Muscle of back (tissue), 11 donors: Measurements from ENCODE around the gene PILRA. TPM values are rescaled to one million over a fixed set of nuclear protein-coding genes. Genes with fewer than 3 reads are reported as not detected.
"Not testable (repeated sequence)": the region's sequence is repeated elsewhere in the genome, so short reads cannot be mapped to it uniquely, and the experiment has no call there.

Source experiments
- DNase-seq, 3 donors: peaks; one replicate each; pipeline versions ENCODE4 v3.0.0 to v3.0.0-alpha.2; 2013
- polyA plus RNA-seq, 10 donors: library from polyadenylated mRNA; unstranded; fragments of 120-200 nt; gene quantifications; one replicate each; pipeline ENCODE4 v1.2.1, GENCODE V29; 2013; ENCODE audit not compliant: insufficient read length in 10 of 10

Gene PILRA
- polyA plus RNA-seq, 10 donors: 1.8 to 6.2 (median 2.7) TPM

DNA sequence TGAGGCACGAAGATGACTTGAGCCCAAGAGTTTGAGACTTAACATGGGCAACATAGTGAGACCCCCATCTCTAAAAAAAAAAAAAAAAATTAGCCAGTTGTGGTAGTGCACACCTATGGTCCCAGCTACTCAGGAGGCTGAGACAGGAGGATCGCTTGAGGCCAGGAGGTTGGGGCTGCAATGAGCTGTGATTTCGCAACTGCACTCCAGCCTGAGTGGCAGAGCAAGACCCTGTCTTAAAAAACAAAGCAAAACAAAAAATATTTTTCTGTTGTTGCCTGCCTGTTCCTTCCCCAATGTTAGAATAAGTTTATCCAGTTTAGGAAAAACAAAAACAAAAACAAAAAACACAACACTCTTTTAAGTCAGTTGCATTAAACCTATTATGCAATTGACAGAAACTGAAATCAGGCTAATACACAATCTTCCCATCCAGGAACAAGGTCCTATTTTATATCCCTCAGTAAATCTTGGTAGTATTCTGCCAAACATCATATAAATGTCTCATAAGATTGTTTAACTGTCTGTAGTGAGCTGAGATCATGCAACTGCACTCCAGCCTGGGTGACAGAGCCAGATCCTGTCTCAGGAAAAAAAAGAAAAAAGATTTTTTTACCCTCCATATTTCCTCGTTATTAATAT, 4.9 kb downstream of the PILRA start:
- no peak for DNase-seq

DNA sequence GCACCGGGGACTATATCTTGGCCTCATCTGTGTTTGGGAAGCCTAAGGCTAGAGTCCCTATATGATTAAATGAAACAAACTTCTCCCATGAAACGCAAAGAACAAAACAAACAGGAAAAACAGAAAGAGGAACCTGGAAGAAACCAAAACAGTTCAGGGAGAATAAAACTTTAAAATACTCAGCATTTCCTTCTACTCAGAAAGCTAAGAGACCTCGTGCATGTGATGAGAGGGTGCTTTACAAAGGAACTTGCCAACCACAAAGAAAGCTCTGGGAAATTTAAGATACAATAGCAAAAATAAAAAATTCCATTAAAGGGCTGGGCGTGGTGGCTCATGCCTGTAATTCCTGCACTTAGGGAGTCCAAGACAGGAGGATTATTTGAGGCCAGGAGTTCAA, 6.9 kb downstream of the PILRA start:
- DNase-seq: no peak

DNA sequence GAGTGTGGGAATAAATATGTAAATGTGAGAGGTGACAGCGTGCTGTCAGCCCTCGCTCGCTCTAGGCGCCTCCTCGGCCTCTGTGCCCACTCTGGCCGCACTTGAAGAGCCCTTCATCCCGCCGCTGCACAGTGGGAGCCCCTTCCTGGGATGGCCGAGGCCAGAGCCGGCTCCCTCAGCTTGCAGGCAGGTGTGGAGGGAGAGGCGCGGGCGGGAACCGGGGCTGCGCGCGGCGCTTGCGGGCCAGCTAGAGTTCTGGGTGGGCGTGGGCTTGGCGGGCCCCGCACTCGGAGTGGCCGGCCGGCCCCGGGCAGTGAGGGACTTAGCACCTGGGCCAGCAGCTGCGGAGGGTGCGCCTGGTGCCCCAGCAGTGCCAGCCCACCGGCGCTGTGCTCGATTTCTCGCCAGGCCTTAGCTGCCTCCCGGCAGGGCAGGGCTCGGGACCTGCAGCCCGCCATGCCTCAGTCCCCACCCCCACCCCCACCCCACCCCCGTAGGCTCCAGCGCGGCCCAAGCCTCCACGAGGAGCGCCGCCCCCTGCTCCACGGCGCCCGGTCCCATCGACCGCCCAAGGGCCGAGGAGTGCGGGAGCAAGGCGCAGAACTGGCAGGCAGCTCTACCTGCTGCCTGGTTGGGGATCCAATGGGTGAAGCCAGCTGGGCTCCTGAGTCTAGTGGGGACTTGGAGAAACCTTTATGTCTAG, 8.4 kb downstream of the PILRA start:
- not testable (repeated sequence) for DNase-seq

DNA sequence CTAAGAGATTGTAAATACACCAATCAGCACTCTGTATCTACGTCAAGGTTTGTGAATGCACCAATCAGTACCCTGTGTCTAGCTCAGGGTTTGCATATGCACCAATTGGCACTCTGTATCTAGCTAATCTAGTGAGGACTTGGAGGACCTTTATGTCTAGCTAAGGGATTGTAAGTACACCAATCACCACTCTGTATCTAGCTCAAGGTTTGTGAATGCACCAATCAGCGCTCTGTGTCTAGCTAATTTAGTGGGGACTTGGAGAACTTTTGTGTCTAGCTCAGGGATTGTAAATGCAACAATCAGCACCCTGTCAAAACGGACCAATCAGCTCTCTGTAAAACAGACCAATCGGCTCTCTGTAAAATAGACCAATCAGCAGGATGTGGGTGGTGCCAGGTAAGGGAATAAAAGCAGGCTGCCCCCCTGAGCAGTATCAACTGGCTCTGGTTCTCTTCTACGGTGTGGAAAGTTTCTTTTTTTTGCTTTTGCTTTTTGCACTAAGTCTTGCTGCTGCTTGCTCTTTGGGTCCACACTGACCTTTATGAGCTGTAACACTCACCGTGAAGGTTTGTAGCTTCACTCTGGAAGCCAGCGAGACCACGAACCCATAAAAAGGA, 9.1 kb downstream of the PILRA start:
- DNase-seq: not testable (repeated sequence)

DNA sequence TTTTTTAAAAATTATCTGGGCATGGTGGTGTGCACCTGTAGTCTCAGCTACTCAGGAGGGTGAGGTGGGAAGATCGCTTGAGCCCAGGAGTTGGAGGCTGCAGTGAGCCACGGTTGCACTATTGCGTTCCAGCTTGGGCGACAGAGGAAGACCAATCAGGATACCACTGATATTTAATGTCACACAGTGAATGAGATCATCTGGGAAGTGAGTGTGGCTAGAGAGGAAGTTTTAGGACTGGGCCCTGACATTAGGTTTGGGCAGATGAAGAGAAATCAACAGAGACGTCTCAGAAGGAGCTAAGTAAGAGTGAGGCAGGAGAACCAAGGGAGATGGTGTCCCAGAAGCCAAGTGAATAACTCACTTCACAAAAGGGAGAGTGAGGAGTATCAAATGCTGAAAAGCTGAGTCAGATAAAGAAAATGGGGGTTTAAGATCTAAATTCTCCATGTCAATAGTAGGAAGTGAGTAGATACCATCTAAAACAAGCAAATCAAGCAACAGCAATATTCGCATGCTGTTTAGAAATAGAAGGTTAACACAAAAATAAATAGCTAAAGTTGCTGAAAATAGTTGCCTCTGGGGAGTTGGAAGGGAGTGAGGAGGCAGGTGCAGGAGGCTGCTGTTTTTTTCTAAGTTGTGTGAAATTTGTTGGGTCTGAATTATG, 11.5 kb downstream of the PILRA start:
- DNase-seq: no peak

DNA sequence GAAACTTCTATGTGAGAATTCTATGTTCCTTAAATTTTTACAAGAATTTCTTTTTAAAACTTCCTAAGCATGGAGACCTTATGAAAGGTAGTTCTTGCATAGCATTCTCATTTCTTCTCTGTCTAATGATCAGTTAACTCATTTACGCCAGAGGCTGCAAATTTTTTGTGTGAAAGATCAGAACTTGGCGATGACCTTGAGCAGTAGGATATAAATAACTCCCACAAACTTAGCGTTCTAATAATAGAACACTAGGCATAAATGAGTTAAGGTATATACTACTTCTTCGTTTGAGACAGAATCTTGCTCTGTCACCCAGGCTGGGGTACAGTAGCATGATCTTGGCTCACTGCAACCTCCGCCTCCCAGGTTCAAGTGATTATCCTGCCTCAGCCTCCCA, 13.7 kb downstream of the PILRA start:
- DNase-seq: no peak

DNA sequence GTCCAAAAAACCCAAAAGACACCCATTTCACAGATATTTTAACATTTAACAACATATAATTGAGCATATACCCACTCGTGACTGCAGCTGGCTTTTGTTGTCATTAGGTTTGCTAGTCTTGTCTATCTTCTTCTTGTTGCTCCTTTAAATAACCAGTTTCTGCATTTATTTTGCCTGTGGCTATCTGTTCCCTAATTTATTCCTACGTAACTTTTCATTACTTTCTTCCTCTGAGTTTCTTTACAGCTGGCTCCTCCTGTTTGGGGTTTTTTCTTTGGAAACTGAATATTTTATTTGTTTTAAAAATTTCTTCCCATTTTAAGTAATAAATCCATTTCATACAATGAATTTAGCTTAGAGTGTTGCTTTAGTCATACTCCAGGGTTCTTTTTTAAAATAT, 14.4 kb downstream of the PILRA start:
- DNase-seq: no peak

DNA sequence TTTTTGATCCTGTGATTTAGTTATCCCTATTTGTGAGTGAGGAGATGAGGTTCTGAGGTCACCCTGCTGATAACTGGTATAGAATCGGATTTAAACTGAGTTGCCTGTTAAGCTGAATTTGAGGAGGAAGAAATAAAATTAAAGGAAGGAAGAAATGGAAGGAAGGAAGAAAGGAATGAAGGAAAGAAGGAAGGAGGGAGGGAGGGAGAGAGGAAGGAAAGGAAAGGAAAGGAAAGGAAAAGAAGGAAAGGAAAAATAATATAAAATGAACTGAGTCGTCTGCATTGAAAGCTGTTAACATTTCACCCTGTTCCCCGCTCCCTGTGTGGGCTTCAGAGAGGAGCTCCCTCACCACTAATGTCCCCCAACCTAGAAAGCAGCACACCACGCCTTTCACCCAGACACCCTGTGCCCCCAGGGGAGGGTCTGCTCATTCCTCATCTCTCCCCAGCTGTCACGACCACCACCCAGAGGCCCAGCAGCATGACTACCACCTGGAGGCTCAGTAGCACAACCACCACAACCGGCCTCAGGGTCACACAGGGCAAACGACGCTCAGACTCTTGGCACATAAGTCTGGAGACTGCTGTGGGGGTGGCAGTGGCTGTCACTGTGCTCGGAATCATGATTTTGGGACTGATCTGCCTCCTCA, 16.3 kb downstream of the PILRA start:
- DNase-seq: no peak

DNA sequence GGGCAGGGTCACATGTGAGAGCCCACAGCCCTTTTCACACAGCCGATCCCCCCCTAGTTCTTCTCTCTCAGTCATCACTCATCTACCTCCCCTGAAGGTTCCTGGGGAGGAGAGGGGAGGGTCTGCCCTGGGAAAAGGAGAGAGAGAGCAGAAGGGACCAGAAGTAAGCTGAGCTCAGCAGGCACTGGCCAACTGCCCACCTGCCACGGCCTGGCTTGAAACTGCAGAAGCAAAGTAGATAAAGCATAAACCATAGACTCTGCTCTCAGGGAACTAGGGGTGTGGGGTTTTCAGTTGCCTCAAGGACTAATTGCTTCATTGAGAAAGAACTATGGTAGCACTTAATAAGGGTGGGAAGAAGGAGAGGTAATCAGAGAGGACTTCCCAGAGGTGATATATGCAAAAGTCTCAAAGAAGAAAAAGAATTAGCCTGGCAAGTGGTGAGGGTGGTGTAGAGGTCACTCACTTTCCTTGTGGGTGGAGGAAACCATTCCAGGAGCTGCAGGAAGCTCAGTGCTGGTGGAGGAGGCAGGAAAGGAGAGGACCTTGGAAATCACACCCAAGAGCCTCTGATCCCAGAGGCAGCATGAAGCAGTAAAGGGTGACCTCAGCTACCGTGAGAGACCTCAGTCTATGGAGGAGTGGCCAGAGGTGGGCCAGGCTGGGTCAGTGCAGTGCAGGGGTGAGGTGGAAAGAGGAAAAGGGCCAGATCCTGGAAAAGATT, 17.2 kb downstream of the PILRA start:
- DNase-seq: no peak

DNA sequence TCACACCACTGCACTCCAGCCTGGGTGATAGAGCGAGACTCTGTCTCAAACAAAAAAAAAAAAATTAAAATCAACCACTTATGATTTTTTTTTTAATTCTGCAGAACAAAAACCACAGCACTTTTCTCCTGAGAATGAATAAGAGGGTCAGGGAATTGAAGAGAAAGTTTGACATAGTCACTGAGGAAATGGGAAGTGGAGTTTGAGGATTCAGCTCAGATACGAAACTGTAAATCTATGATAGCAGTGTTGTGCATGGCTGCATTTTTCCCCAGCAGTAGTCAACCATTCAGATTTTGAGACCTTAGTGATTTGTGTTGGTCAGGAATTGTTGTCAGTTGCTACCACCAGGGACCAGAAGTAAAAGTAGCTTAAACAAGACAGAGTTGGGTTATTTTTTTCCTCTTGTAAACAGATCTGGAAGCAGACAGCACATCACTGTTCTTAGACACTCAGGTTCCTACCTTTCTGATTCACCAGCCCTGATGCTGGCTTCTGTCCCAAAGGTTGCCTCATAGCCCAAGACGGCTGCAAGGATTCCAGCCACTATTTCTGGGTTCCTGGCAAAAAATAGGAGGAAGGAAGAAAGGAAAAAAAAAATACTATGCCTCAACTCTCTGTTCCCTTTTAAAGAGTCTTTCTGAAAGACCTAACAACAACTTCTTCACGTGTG, 20.1 kb downstream of the PILRA start:
- DNase-seq: no peak

DNA sequence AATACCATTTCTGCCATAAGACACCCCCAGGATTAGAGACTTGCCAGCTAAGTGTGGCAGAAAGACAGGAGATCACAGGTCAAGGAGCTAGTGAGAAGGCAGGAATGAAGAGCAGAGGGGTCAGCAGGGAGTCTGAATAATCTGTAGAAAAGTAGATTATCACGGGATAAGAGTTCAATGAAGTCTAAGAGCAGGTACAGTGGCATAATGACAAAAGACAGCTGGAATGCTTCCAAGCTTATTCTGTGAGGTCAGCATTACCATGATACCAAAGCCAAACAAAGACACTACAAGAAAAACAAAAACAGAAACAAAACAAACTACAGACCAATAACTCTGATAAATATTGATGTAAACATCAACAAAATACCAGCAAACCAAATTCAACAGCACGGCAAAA, 20.8 kb downstream of the PILRA start:
- no peak for DNase-seq

DNA sequence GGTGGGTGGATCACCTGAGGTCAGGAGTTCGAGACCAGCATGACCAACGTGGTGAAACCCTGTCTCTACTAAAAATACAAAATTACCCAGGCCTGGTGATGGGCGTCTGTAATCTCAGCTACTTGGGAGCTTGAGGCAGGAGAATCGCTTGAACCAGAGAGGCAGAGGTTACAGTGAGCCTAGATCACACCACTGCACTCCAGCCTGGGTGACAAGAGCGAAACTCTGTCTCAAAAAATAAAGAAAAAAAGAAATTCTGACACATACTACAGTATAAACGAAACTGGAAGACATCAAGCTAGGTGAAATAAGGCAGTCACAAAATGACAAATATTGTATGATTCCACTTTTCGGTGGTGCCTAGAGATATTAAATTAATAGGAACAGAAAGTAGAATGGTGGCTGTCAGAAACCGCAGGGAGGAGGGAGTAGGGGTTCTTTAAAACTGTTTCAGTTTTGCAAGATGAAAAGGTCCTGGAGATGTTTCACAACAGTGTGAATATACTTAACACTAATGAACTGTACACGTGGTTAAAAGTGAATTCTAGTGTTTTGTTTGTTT, 23.2 kb downstream of the PILRA start:
- DNase-seq: no peak

DNA sequence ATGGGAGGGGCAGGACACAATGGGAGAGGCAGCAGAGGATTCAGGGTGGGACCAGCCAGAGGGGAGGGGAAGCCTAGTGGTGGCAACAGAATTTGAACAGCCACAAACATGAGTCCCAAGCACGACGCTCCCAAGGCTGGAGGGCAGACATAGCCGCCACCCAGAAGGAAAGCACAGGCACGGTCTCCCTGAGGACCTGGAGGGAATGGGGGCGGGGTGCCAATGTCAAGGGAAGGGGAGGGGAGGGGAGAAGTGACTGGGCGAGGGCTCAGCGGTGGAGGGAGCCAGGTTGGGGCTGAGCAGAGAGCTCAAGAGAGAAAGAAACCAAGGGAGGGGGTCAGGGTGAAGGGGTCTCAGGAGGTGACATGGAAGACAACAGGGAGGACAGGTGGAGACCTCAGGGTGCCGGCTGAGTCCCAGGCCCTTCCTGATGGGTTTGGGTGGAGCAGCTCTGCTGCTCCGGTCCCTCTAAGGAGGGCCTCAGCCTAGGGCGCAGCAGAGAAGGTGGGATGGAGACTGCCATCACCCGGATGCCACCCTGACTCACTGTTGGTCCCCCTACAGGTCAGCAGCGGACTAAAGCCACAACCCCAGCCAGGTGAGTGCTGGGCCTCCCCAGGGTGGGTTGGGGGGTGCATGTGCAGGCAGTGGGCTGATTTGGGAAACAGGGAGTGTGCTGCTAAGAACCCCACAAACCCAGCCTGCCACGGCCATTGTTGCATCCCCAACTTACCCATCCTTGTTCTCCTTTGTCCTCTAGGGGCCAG, 24.2 kb downstream of the PILRA start:
- DNase-seq: no peak

DNA sequence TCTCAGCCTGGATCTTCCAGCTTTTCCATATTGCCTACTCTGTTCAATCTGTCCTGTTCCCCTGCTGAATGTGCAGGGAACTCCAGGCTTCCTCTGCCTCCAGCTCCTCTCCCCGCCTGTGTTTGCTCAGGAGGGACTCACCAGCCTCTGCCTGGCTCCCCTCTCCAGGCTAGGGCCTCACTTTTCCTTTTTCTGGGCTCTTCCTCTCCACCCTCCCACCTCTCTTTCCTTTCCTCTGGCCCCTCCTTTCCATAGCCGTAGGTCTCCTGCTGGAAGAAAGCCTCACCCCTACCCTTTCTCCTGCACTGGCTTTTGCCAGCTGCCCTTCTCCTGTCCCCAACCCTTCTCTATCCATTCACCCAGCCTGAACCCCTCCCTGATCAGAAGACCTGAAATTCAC, 25.0 kb downstream of the PILRA start:
- no peak for DNase-seq

DNA sequence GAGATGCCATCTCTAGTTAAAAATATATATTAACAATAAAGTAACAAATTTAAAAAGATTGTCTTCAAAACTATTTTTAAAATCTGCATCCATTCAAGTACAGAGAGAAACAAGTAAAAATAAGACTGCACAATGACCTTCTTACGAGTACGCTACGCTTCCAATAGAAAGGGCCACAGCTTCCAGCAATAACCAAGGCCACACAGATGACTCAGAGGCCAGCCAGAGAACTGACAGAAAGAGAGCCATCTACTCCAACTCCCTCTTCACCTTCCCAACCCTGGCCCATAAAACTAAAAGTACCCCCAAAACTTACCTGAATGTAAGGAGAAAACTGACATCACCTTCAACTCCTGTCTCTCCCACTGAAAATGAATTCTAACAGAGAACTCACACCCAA, 26.8 kb downstream of the PILRA start:
- no peak for DNase-seq

DNA sequence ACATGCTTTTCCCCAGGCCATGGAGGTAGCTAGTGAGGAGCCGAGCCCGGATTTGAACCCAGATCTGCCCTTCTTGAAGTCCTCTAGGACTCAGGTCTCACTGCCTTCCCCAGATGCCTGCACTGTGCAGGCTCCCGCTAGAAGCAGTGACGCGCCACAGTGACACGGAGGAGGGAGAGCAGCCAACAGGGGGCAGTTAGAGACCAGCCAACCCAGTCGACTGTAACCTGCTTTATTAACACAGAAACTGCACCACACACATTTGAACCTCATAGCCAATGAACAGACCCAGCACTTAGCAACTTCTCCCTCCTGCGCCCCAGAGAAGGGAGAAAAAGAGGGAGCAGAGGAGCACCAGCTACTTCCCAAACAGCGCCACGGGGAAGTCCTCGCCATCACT, 27.4 kb downstream of the PILRA start:
- no peak for DNase-seq

DNA sequence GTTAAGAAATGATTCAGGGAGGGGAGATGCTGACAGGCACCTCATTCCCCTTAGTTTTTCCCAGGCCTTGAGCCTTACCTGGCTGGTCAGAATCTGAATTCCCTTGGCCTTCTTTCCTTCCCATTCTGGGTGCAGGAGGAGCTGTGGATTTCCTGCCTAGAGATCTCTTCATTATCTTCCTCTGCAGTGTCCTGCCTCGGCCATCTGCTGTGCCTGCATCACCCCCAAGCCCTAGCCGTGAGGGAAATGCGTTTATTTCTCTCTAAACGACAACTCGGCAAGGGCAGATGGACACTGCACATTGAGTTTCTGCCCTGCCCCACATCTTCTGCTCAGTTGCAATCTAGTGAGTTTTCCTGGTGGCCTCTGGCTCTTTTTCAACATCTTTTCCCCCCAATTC, 28.5 kb downstream of the PILRA start:
- no peak for DNase-seq

DNA sequence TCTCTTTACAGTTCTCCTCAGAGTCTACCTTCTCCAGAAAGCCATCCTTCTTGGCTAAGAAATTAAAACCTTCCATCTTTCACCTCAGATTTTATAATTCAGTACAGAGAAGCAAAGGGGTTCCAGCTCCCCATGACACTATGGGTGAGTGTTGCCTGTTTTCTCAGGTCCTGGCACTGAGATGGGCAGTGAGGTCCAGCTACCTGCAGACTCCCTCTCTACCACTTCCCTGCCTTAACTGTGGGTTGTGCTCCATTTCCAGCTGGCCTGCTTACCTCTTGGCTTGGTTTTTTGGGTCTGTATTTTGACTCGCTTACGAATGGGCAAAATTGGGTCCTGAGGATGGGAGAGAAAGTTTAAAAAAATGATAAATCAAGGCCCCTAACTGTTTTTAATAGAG, 29.0 kb downstream of the PILRA start:
- DNase-seq: no peak

DNA sequence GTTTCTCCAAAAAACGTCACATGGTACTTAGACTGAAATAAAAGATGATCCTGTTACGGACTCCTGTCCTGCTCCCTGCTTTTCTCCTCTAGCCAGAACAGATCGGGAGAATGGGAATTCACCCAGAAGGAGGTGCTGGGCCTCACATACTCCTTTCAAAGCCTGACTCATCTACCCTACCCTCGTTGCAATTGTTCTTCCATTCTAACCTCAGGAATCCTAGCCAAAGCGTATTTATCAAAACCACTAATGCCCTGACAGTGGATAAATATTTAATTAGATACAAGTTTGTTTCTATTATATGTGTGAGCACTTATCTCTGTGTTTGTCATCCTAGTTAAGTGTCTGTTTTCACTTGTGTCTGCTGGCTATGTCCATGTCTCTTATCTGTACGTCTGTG, 33.5 kb downstream of the PILRA start:
- DNase-seq: no peak
